HepG2 (cell line): ENCODE measurements around the gene EVI5. TPM values are rescaled to one million over a fixed set of nuclear protein-coding genes. Genes with fewer than 3 reads are reported as not detected.

Experiments
- ATF7 ChIP-seq, 2 experiments: fragments of 450-650 bp in 1 of 2; sonication (generic) in 1 of 2; formaldehyde crosslinking in 1 of 2; IDR thresholded peaks; 2 replicates each; pipeline versions ENCODE4 v1.4.0 to v1.6.1; 2016 to 2020; ENCODE audit warnings: antibody characterized with exemption in 1 of 2, mild to moderate bottlenecking in 1 of 2, missing genetic modification reagents in 1 of 2
- CBX5 ChIP-seq: sonication (generic); formaldehyde crosslinking; IDR thresholded peaks from 2 replicates; pipeline ENCODE4 v1.4.0; 2020; ENCODE audit warnings: missing genetic modification reagents, borderline replicate concordance
- CERS6 ChIP-seq: sonication (generic); formaldehyde crosslinking; IDR thresholded peaks from 2 replicates; pipeline ENCODE4 v1.5.0; 2020; ENCODE audit warnings: missing genetic modification reagents
- DMAP1 ChIP-seq: IDR thresholded peaks from 2 replicates; pipeline ENCODE4 v1.6.1; 2016
- ETV5 ChIP-seq: IDR thresholded peaks from 2 replicates; pipeline ENCODE4 v1.6.1; 2018; ENCODE audit warnings: missing biosample characterization, missing genetic modification reagents, inconsistent platforms, borderline replicate concordance
- GTF2F1 ChIP-seq: fragments of 150-350 bp; IDR thresholded peaks from 2 replicates; pipeline ENCODE4 v1.6.1; 2014; ENCODE audit warnings: low read length
- JUNB ChIP-seq: sonication (generic); formaldehyde crosslinking; IDR thresholded peaks from 2 replicates; pipeline ENCODE4 v1.8.0; 2022; ENCODE audit warnings: missing genetic modification reagents, mild to moderate bottlenecking, borderline replicate concordance
- KAT8 ChIP-seq: IDR thresholded peaks from 2 replicates; pipeline ENCODE4 v1.6.1; 2016; ENCODE audit warnings: missing genetic modification reagents, missing compliant biosample characterization
- KDM3A ChIP-seq: IDR thresholded peaks from 2 replicates; pipeline ENCODE4 v1.6.1; 2018; ENCODE audit warnings: low read depth, missing compliant biosample characterization
- POGK ChIP-seq: sonication (generic); formaldehyde crosslinking; conservative IDR thresholded peaks from 2 replicates; pipeline ENCODE4 v1.8.0; 2022; ENCODE audit warnings: mild to moderate bottlenecking, moderate library complexity, missing genetic modification reagents
- SMAD3 ChIP-seq: sonication (generic); formaldehyde crosslinking; IDR thresholded peaks from 2 replicates; pipeline ENCODE4 v1.4.0; 2020; ENCODE audit warnings: missing genetic modification reagents
- SRF ChIP-seq: IDR thresholded peaks from 2 replicates; pipeline ENCODE4 v1.6.1; 2011; ENCODE audit warnings: mild to moderate bottlenecking, low read depth, low read length, moderate library complexity
- ZGPAT ChIP-seq: IDR thresholded peaks from 2 replicates; pipeline ENCODE4 v1.6.1; 2016; ENCODE audit warnings: mild to moderate bottlenecking
- ZNF251 ChIP-seq: sonication (generic); formaldehyde crosslinking; IDR thresholded peaks from 2 replicates; pipeline ENCODE4 v1.9.0; 2021; ENCODE audit warnings: mild to moderate bottlenecking, missing genetic modification reagents
- ZNF253 ChIP-seq: sonication (generic); formaldehyde crosslinking; IDR thresholded peaks from 2 replicates; pipeline ENCODE4 v1.8.0; 2022; ENCODE audit warnings: mild to moderate bottlenecking, missing genetic modification reagents, borderline replicate concordance
- ZNF503 ChIP-seq: sonication (generic); formaldehyde crosslinking; IDR thresholded peaks from 2 replicates; pipeline ENCODE4 v1.4.0; 2020; ENCODE audit warnings: missing genetic modification reagents
- ZNF605 ChIP-seq: sonication (generic); formaldehyde crosslinking; IDR thresholded peaks from 2 replicates; pipeline ENCODE4 v1.8.0; 2022; ENCODE audit warnings: mild to moderate bottlenecking, missing genetic modification reagents
- ZNF790 ChIP-seq: sonication (generic); formaldehyde crosslinking; IDR thresholded peaks from 2 replicates; pipeline ENCODE4 v1.8.0; 2022; ENCODE audit warnings: missing genetic modification reagents, mild to moderate bottlenecking, borderline replicate concordance
- ZSCAN9 ChIP-seq: IDR thresholded peaks from 2 replicates; pipeline ENCODE4 v1.6.1; 2016; ENCODE audit warnings: borderline replicate concordance
- polyA plus RNA-seq, 8 experiments: library from polyadenylated mRNA; depleted of rRNA in 3 of 8; stranded (reverse) in 7 of 8; unstranded in 1 of 8; fragments of >200 nt; fragmentation: Illumina TruSeq in 4 of 8; extraction: Trizol in 4 of 8; gene quantifications; 2 replicates each; pipeline versions ENCODE4 v1.2.1 to v1.2.3, GENCODE V29; 2011 to 2016; ENCODE audit warnings: low read depth in 4 of 8, missing spikeins in 1 of 8, mixed read lengths in 1 of 8; ENCODE audit not compliant: insufficient read depth in 1 of 8
- total RNA-seq, 5 experiments: library from RNA; depleted of rRNA; stranded (reverse); fragments of >200 nt; fragmentation: Illumina TruSeq; extraction: Trizol; gene quantifications; 2 replicates each; pipeline ENCODE4 v1.2.3, GENCODE V29; 2016; ENCODE audit warnings: low read depth in 1 of 5

Gene EVI5
- total and polyA plus RNA-seq, 2 of the 13 experiments (the other 11 are each of a cell fraction or from before 2014, with no cell fraction given): 4.0 to 12.6 TPM

- peak; percentile 91; the same call in 1 of the 2 replicates for TF ChIP-seq KDM3A
- peak; percentile 94 for TF ChIP-seq ZSCAN9 (CRISPR knock-in tag)
- peak; percentile 52; the same call in 1 of the 2 replicates for TF ChIP-seq ETV5
- TF ChIP-seq JUNB (CRISPR knock-in tag): peak; percentile 64; the same call in 1 of the 2 replicates
- TF ChIP-seq ZNF790 (CRISPR knock-in tag): peak; percentile 95; the same call in 1 of the 2 replicates
- peak; percentile 85 for TF ChIP-seq SMAD3 (CRISPR knock-in tag)
- no peak for TF ChIP-seq ZNF251 (CRISPR knock-in tag)
- peak; percentile 100 for TF ChIP-seq DMAP1 (CRISPR knock-in tag)
- TF ChIP-seq ZGPAT (CRISPR knock-in tag): peak; percentile 92
- no peak; the same call in 1 of the 2 replicates for TF ChIP-seq GTF2F1
- peak; percentile 95; the same call in 1 of the 2 replicates for TF ChIP-seq ZNF253 (CRISPR knock-in tag)
- TF ChIP-seq SRF: 0 out of 2 replicates have a peak, but pooled peaks have one; percentile 5
- TF ChIP-seq CBX5: peak; percentile 65; the same call in 1 of the 2 replicates
- TF ChIP-seq ZNF503 (CRISPR knock-in tag): peak; percentile 76
- peak; percentile 96 for TF ChIP-seq POGK (CRISPR knock-in tag)
- TF ChIP-seq ATF7 (IDR thresholded peaks at IDR 0.05): 0 out of 2 replicates have a peak, but pooled peaks have one; percentile 27
- TF ChIP-seq ATF7 (CRISPR knock-in tag; IDR thresholded peaks at IDR 0.05): peak; percentile 63; the same call in 1 of the 2 replicates
- peak; percentile 93 for TF ChIP-seq ZNF605 (CRISPR knock-in tag)
- TF ChIP-seq CERS6 (CRISPR knock-in tag): no peak
- TF ChIP-seq KAT8 (CRISPR knock-in tag): peak; percentile 94
Observed at GRCh38 chr1:92831762-92832536, 47.0 kb upstream of the EVI5 start, which contains the start of gene RPL5 (continued).
